Kidney glomerular epithelial cell (primary cell): ENCODE results near the gene TBXT.
"Not testable (repeated sequence)": the region's sequence is repeated elsewhere in the genome, so short reads cannot be mapped to it uniquely, and the experiment has no call there.

ENCODE experiments used
- DNase-seq: peaks from one replicate; lab custom pipeline; 2025; lab: John Stamatoyannopoulos, UW

TBXT gene

GRCh38 chr6:166167801-166168615 lies at the start of gene TBXT:
TBXT (minus strand) TSS chr6:166167851; CDS start chr6:166167591, 260 bp downstream.
- DNase-seq: no peak

- no peak for DNase-seq
These were observed 39.6 kb upstream of the TBXT start for GRCh38 chr6:166207284-166207561.

GRCh38 chr6:166206510-166207283 lies 39.0 kb upstream of the TBXT start:
- no peak for DNase-seq

GRCh38 chr6:166206066-166206465 lies 38.4 kb upstream of the TBXT start:
- DNase-seq: no peak

GRCh38 chr6:166204852-166205650 lies 37.4 kb upstream of the TBXT start:
- no peak for DNase-seq

GRCh38 chr6:166203641-166204222 lies 36.1 kb upstream of the TBXT start:
- DNase-seq: no peak

- no peak for DNase-seq
These were observed 35.5 kb upstream of the TBXT start for GRCh38 chr6:166203003-166203640.

GRCh38 chr6:166202321-166202733 lies 34.7 kb upstream of the TBXT start:
- DNase-seq: no peak

GRCh38 chr6:166201878-166202277 lies 34.2 kb upstream of the TBXT start:
- no peak for DNase-seq

- no peak for DNase-seq
These were observed 29.7 kb upstream of the TBXT start for GRCh38 chr6:166197361-166197760.

- DNase-seq: no peak
These were observed 28.2 kb upstream of the TBXT start for GRCh38 chr6:166195860-166196238.

GRCh38 chr6:166194914-166195859 lies 27.5 kb upstream of the TBXT start:
- DNase-seq: no peak

- no peak for DNase-seq
These were observed 24.9 kb upstream of the TBXT start for GRCh38 chr6:166192557-166192956.

- no peak for DNase-seq
These were observed 24.5 kb upstream of the TBXT start for GRCh38 chr6:166192136-166192535.

- no peak for DNase-seq
These were observed 12.1 kb upstream of the TBXT start for GRCh38 chr6:166179704-166180103.

- DNase-seq: no peak
These were observed 8.5 kb upstream of the TBXT start for GRCh38 chr6:166176106-166176505.

- DNase-seq: not testable (repeated sequence)
These were observed 7.4 kb upstream of the TBXT start for GRCh38 chr6:166175093-166175492.

- DNase-seq: no peak
These were observed 6.4 kb upstream of the TBXT start for GRCh38 chr6:166174031-166174430.

GRCh38 chr6:166173281-166173951 lies 5.8 kb upstream of the TBXT start:
- DNase-seq: no peak

GRCh38 chr6:166172546-166172945 lies 4.9 kb upstream of the TBXT start:
- no peak for DNase-seq
